Measurements from ENCODE around the gene TOMM5. TPM values are rescaled to one million over a fixed set of nuclear protein-coding genes. Genes with fewer than 3 reads are reported as not detected.

TOMM5 gene
- 118 and 146 TPM in 2 replicates for total RNA-seq

GRCh38 chr9:37592108-37592951 lies at the start of gene TOMM5:
TSS of gene TOMM5 (minus strand) at chr9:37592597. CDS start at chr9:37592532, 65 bp downstream.

DNA sequence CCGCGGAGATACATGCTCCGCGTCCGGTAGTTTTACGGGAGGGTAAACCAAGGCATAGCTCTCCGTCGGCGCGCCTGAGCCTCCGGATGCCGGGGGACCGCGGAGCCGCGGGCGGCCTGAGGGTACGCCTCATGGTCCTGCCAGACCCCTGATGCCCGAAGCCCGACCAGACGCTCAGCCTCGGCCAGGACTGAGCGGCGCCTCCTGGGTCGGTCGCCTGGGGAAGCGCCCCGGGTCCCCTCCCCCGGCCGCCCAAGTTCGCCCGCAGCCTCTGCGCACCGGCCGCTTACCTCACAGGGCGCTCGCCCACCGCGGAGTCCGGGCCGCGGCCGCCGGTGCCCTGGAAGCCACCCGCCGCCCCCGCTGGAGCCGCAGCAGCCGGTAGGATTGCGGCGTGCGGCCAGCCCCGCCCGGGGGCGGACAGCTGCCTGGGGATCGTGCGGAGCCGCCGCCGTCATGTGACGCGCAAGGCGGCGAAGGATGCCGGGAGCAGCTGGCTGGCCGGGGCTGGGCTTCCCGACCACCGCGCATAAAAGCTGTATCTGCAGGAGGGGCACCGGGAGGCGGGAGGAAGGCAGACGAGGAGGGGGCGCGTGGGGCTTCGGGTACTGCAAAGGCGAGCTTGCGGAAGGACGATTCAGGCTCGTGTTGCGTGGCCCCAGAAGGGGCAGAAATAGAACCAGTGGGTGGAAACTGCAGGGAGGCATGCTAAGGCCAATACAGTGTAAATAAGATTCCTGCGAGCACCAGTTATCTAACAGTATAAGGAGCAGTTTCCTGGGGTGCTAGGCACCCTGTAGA lies 16.3 kb downstream of the TOMM5 start, which contains the start of gene FBXO10:
FBXO10 (minus strand) TSS at position 460 of the 801 bp plus-strand sequence. CDS start 34,612 bp downstream, outside the sequence.

Other genes with a start within 250 kb of the TOMM5 start
- 101 and 106 TPM in 2 replicates for gene GRHPR, start 169.9 kb downstream of the TOMM5 start, total RNA-seq
- 5.3 and 15.7 TPM in 2 replicates for gene ZBTB5, start 127.1 kb downstream of the TOMM5 start, total RNA-seq
- gene POLR1E, start 106.6 kb downstream of the TOMM5 start, total RNA-seq, result 14.2 and 17.1 TPM in 2 replicates
- 8.4 and 15.5 TPM in 2 replicates for gene FBXO10, start 16.2 kb downstream of the TOMM5 start, total RNA-seq
- gene FRMPD1, start 58.4 kb upstream of the TOMM5 start, total RNA-seq, result not detected in 2 replicates
- 1.8 and 2.8 TPM in 2 replicates for gene TRMT10B, start 161.2 kb upstream of the TOMM5 start, total RNA-seq
- gene EXOSC3, start 192.5 kb upstream of the TOMM5 start, total RNA-seq, result 20.7 and 26.3 TPM in 2 replicates
- gene DCAF10, start 208.2 kb upstream of the TOMM5 start, total RNA-seq, result 11.3 and 39.0 TPM in 2 replicates